Activated T-cell treated with anti-CD3 and anti-CD28 coated beads, Interleukin-2, amount 50 U/mL, for 4 hours (primary cell): ENCODE results near the gene KCNC1. TPM values are rescaled to one million over a fixed set of nuclear protein-coding genes. Genes with fewer than 3 reads are reported as not detected.

Source experiments
- ATAC-seq, 2 donors: fragments of 200-7000 bp; cut with Tn5 transposase; one replicate each; pipeline ENCODE4 v1.10.0; 2021
- DNase-seq: peaks from one replicate; pipeline ENCODE4 v3.0.0-alpha.2; 2020
- H3K27me3 Mint-ChIP-seq: one replicate; pipeline ENCODE4 v1.8.0; 2021; ENCODE audit warnings: low read depth, mixed read lengths
- H3K36me3 Mint-ChIP-seq: one replicate; pipeline ENCODE4 v1.8.0; 2022; ENCODE audit warnings: mixed read lengths; ENCODE audit not compliant: insufficient read depth
- H3K4me1 Mint-ChIP-seq: one replicate; pipeline ENCODE4 v1.8.0; 2021; ENCODE audit warnings: low read depth, mixed read lengths
- H3K4me3 Mint-ChIP-seq: one replicate; pipeline ENCODE4 v1.8.0; 2021; ENCODE audit warnings: mild to moderate bottlenecking, moderate library complexity, mixed read lengths
- H3K9me3 Mint-ChIP-seq: one replicate; pipeline ENCODE4 v1.8.0; 2021; ENCODE audit warnings: mixed read lengths
- total RNA-seq, 3 donors: library from RNA; stranded (reverse); gene quantifications; one replicate each; pipeline ENCODE4 v1.2.1, GENCODE V29; 2021

Gene KCNC1
- total RNA-seq, 3 donors from 2014 or later = not detected

GRCh38 chr11:17748761-17749721 lies 14.5 kb downstream of the KCNC1 start:
- no peak for ATAC-seq
- Mint-ChIP-seq H3K4me3 (no peak overlapping the region), H3K4me1 (no peaks in the 10 kb centered on the region), H3K36me3 (no peaks in the 10 kb centered on the region), H3K9me3 (no peaks in the 10 kb centered on the region), H3K27me3 (peaks cover 18% of the 10 kb centered on the region)
- DNase-seq = no peak

GRCh38 chr11:17750013-17750800 lies 15.6 kb downstream of the KCNC1 start:
- Mint-ChIP-seq H3K27me3 (peaks cover 12% of the 10 kb centered on the region), H3K36me3 (no peaks in the 10 kb centered on the region), H3K4me1 (no peaks in the 10 kb centered on the region), H3K9me3 (no peaks in the 10 kb centered on the region), H3K4me3 (no peak overlapping the region)
- DNase-seq (no peak), ATAC-seq (no peak)

- H3K9me3 Mint-ChIP-seq = no peaks in the 10 kb centered on the region
- H3K4me3 Mint-ChIP-seq = no peak overlapping the region
- H3K27me3 Mint-ChIP-seq = peaks cover 17% of the 10 kb centered on the region
- ATAC-seq = no peak
- no peaks in the 10 kb centered on the region for H3K4me1 Mint-ChIP-seq
- no peaks in the 10 kb centered on the region for H3K36me3 Mint-ChIP-seq
- no peak for DNase-seq
Observed at GRCh38 chr11:17750801-17751165, 16.2 kb downstream of the KCNC1 start.

- H3K4me3 Mint-ChIP-seq = no peak overlapping the region
- DNase-seq = no peak
- peaks cover 14% of the 10 kb centered on the region for H3K27me3 Mint-ChIP-seq
- H3K4me1 Mint-ChIP-seq = no peaks in the 10 kb centered on the region
- no peak for ATAC-seq
- H3K36me3 Mint-ChIP-seq = no peaks in the 10 kb centered on the region
- no peaks in the 10 kb centered on the region for H3K9me3 Mint-ChIP-seq
Observed at GRCh38 chr11:17751558-17751957, 17.0 kb downstream of the KCNC1 start.

- ATAC-seq (no peak), DNase-seq (no peak)
- Mint-ChIP-seq H3K9me3 (no peaks in the 10 kb centered on the region), H3K4me1 (no peaks in the 10 kb centered on the region), H3K36me3 (no peaks in the 10 kb centered on the region), H3K27me3 (peaks cover 13% of the 10 kb centered on the region), H3K4me3 (no peak overlapping the region)
Observed at GRCh38 chr11:17752144-17752543, 17.6 kb downstream of the KCNC1 start.

- no peak for DNase-seq
- no peak for ATAC-seq
- no peaks in the 10 kb centered on the region for H3K36me3 Mint-ChIP-seq
- no peaks in the 10 kb centered on the region for H3K9me3 Mint-ChIP-seq
- peaks cover 11% of the 10 kb centered on the region for H3K27me3 Mint-ChIP-seq
- H3K4me3 Mint-ChIP-seq = no peak overlapping the region
- no peaks in the 10 kb centered on the region for H3K4me1 Mint-ChIP-seq
Observed at GRCh38 chr11:17753153-17753552, 18.6 kb downstream of the KCNC1 start.

GRCh38 chr11:17753641-17754040 lies 19.1 kb downstream of the KCNC1 start:
- H3K4me1 Mint-ChIP-seq = no peaks in the 10 kb centered on the region
- H3K27me3 Mint-ChIP-seq = peaks cover 10% of the 10 kb centered on the region
- ATAC-seq (no peak), DNase-seq (no peak)
- no peak overlapping the region for H3K4me3 Mint-ChIP-seq
- no peaks in the 10 kb centered on the region for H3K9me3 Mint-ChIP-seq
- H3K36me3 Mint-ChIP-seq = no peaks in the 10 kb centered on the region

GRCh38 chr11:17755891-17756290 lies 21.3 kb downstream of the KCNC1 start:
- H3K4me3 Mint-ChIP-seq = no peak overlapping the region
- H3K9me3 Mint-ChIP-seq = no peaks in the 10 kb centered on the region
- H3K36me3 Mint-ChIP-seq = no peaks in the 10 kb centered on the region
- H3K27me3 Mint-ChIP-seq = peaks cover 10% of the 10 kb centered on the region
- no peaks in the 10 kb centered on the region for H3K4me1 Mint-ChIP-seq
- DNase-seq (no peak), ATAC-seq (no peak)

GRCh38 chr11:17760102-17761029 lies 25.8 kb downstream of the KCNC1 start:
- H3K4me1 Mint-ChIP-seq = no peaks in the 10 kb centered on the region
- peaks cover 10% of the 10 kb centered on the region for H3K27me3 Mint-ChIP-seq
- DNase-seq = no peak
- H3K4me3 Mint-ChIP-seq = no peak overlapping the region
- no peaks in the 10 kb centered on the region for H3K9me3 Mint-ChIP-seq
- H3K36me3 Mint-ChIP-seq = no peaks in the 10 kb centered on the region
- peak in 1 of 2 donors; percentile 41 for ATAC-seq

GRCh38 chr11:17762309-17762974 lies 27.9 kb downstream of the KCNC1 start:
- H3K4me3 Mint-ChIP-seq = no peak overlapping the region
- H3K4me1 Mint-ChIP-seq = no peaks in the 10 kb centered on the region
- H3K27me3 Mint-ChIP-seq = peaks cover 9% of the 10 kb centered on the region
- ATAC-seq (peak in 1 of 2 donors; percentile 17), DNase-seq (no peak)
- no peaks in the 10 kb centered on the region for H3K36me3 Mint-ChIP-seq
- no peaks in the 10 kb centered on the region for H3K9me3 Mint-ChIP-seq

- ATAC-seq (no peak), DNase-seq (no peak)
- Mint-ChIP-seq H3K27me3 (peaks cover 9% of the 10 kb centered on the region), H3K4me1 (no peaks in the 10 kb centered on the region), H3K36me3 (no peaks in the 10 kb centered on the region), H3K9me3 (no peaks in the 10 kb centered on the region), H3K4me3 (no peak overlapping the region)
Observed at GRCh38 chr11:17763244-17763643, 28.7 kb downstream of the KCNC1 start.

GRCh38 chr11:17763703-17764102 lies 29.1 kb downstream of the KCNC1 start:
- ATAC-seq (no peak), DNase-seq (no peak)
- Mint-ChIP-seq H3K9me3 (no peaks in the 10 kb centered on the region), H3K36me3 (no peaks in the 10 kb centered on the region), H3K4me3 (no peak overlapping the region), H3K27me3 (peaks cover 9% of the 10 kb centered on the region), H3K4me1 (no peaks in the 10 kb centered on the region)

- DNase-seq = no peak
- peaks cover 9% of the 10 kb centered on the region for H3K27me3 Mint-ChIP-seq
- H3K4me1 Mint-ChIP-seq = no peaks in the 10 kb centered on the region
- no peaks in the 10 kb centered on the region for H3K9me3 Mint-ChIP-seq
- no peak overlapping the region for H3K4me3 Mint-ChIP-seq
- no peaks in the 10 kb centered on the region for H3K36me3 Mint-ChIP-seq
- no peak for ATAC-seq
Observed at GRCh38 chr11:17764446-17765218, 30.1 kb downstream of the KCNC1 start.
